CD4-positive, alpha-beta T cell treated with Interferon alpha-2 for 1 hour (primary cell): ENCODE measurements around the gene MYEOV.

ENCODE experiments used
- DNase-seq, 2 donors: peaks; one replicate each; pipeline ENCODE4 v3.0.0-alpha.2; 2020 to 2022

The MYEOV gene

DNA sequence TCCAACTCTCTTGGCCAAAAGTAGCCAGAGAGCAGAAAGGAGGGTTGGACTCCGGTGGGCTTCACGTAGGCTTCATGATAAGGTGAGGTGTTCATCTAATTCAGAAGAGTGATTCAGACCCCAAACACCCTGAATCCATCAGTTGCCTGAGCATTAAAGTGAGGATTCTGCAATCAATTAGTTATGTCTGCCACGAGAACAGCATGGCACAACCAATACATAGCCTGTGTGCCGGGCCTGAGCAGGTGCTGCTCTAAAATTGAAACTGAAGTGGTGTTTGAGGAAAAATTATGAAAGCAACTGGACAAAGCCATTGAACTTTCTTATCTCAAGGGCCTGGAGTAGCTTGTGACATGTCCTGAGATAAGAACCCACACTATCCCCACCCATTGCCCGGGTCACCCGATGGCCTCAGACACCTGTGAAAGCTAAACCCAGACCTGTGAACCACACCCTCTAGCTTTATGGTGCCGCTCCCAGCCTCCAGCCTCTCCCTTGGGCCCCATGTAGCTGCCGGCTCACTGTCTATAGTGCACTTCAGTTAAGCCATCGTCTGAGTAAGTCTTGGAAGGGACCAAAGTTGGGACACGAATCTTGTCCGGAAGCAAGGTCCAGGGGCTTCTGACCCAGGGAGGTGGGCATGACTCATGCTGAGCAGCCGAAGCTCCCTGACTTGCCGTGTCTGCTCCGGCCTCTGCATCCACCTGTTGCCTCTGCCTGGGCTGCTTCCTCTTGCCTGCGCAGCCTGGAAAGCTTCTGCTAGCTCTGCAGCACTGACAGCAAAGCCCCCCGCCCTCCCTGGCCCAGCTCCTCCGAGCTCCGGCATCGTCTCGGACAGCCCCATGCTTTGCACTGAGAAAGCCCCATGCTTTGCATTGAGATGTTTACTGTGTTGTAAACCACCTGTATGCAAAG is 5.7 kb upstream of the MYEOV start:
- DNase-seq: no peak

DNA sequence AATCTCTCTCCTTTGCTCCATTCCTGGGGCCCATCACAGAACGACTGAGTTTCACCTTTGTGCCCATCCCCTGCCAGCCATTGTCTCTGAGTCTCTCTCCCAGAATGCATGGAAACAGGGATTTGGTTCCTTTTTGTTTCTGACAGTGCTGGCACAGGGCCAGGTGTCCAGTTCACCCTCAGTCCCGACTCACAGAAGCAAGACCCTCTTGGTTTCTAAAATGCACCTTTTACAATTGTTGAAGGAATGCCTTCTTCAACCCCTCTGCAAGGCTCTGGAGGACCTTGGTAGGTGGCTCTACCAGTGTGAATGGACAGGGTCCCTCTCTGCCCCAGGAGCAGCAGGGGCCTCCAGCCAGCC is 5.1 kb upstream of the MYEOV start:
- no peak for DNase-seq

- no peak for DNase-seq
Observed at GRCh38 chr11:69290806-69291205, 3.1 kb upstream of the MYEOV start.

DNA sequence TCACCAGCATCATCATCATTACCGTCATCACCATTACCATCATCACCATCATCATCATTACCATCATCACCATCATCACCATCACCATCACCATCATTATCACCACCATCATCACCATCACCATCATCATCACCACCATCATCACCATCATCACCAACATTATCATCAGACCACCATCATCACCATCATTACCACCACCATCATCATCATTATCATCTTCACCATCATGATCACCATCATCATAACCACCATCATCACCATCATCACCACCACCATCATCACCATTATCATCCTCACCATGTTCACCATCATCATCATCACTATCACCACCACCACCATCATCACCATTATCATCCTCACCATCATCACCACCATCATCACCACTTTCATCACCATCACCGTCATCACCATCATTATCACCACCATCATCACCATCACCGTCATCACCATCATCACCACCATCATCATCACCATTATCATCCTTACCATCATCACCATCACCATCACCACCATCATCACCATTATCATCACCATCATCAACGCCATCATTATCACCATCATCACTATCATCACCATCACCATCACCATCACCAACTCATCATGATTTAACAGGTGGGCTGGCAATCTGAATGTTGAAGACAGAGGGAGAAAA is 2.4 kb upstream of the MYEOV start:
- DNase-seq: no peak

GRCh38 chr11:69292221-69292648 is 1.7 kb upstream of the MYEOV start:
- DNase-seq: peak; percentile 34 to 53

- no peak for DNase-seq
Observed at GRCh38 chr11:69293087-69293486, 868 bp upstream of the MYEOV start.

GRCh38 chr11:69294571-69295078 is 670 bp downstream of the MYEOV start:
- no peak for DNase-seq

- DNase-seq: no peak
Observed at GRCh38 chr11:69295079-69295994, 1.4 kb downstream of the MYEOV start.

DNA sequence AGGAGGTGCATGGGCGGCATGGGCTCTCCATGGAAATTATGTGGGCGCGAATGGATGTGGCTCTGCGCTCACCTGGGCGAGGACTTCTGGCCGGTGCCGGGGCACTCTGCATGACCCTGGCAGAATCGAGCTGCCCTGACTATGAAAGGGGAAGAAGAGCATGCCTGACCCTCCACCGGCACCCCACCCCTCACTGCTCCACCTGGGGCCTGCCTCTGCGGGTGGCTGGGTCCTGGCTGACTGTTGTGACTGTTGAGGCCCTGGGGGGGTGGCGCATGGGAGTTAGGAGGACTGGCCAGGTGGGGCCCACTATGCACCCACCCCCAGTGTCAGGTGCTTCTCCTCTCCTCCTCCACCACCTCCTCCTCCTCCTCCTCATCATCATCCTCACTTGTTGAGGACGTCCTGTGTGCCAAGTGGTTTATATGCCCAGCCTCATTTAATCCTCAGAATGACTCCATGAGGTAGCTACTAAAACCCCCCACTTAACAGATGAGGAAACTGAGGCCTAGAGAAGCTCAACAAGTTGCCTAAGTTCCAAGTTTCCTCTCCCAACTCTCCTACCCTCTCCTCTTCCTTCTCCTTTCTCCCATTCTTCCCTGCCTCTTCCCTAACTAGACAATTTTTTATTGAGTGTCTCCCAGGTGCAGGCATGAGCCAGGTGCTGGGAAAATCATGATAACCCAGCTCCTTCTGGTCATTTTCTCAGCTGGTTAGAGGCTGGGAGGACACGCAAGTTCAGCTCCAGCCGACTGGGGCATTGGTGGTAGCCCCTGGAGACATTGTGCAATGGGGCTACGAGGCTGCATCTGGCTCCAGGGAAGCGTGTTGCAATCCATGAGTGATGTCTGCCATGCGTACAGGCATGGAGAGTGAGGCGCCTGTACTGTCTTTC is 2.3 kb downstream of the MYEOV start:
- peak in 1 of 2 donors; percentile 48 for DNase-seq

DNA sequence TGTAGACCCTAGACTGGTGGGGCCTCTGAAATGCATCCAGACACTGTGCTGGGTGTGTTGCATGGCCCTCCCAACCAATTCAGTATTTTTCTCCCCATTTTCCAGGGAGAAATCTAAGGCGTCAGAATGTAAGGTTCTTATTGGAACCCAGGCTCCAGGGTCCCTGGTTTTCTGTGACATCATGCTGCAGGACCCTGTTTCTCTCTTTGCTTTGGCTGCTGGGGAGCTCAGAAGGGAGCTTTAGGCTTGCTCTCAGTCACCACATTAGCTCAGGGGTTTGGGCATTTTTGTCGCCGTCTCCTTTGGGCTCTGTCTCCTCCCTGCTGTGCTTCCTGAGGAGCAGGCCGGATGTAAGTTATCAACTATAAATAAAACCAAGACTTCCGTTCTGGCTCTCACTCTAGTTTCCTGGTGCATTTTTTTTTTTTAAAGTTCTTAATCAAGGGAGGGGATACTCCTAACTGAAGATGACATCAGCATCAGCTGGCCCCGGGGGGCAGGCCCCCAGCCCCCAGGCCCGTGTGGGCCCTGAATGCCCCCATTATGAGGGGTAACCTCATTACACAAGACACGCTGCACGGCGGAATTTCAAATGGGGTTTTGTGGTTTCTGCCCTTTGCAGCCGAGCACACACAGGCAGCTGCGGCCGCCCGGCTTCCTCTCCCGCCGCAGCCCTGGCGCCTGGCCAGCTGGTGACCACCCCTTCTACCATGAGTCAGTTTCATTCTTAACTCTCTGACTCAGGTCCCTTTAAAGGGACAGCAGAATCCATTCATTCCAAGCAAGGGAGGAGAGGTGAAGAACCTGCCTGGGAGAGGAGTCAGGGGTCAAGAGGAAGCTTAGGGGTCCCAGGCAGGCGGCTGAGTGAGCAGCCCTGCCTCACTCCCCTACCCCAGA is 3.2 kb downstream of the MYEOV start:
- peak; percentile 83 to 85 for DNase-seq

DNA sequence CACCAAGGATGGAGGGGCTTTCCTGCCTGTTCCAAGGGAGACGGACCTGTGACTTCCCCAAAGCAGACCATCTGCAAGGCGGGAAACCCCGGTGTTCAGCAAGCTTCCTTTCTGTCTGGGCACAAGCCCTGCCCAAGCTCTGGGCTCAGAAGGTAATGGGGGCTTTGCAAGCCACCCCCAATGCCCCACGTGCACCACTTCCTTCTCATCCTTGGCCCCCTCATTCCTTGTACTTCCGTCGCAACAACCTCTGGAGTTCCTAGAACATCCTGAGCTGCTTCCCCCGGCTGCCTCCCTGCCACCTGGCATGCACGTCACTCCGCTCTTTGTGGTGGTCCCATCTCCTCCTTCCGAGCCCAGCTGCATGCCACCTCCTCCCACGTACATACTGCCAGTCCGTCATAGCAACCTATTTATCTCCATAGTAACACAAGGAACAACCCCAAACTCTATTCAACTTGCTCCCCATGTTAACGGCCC is 3.9 kb downstream of the MYEOV start:
- peak; percentile 50 to 77 for DNase-seq

GRCh38 chr11:69298267-69299022 is 4.5 kb downstream of the MYEOV start:
- peak; percentile 46 to 78 for DNase-seq

- DNase-seq: no peak
Observed at GRCh38 chr11:69299023-69299461, 5.1 kb downstream of the MYEOV start.

DNA sequence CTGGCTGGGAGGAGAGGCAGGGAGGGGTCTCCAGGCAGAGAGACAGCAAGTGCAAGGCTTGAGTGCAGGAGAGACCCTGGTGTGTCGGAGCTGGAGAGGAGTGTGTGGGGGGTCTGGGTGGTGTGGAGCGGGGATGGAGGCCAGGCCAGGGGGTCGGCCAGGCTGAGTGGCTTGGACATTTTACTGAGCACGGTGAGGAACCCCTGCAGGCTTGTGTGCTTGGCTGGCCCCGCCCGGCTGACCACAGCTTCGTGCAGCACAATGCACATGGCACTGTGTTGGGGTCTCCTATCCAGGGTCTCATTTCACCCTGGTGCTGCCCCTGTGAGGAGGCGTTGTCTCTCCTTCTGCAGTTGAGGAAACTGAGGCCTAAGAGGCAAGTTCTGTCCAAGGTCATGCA is 5.6 kb downstream of the MYEOV start:
- no peak for DNase-seq

GRCh38 chr11:69300120-69301060 is 6.4 kb downstream of the MYEOV start:
- DNase-seq: no peak

DNA sequence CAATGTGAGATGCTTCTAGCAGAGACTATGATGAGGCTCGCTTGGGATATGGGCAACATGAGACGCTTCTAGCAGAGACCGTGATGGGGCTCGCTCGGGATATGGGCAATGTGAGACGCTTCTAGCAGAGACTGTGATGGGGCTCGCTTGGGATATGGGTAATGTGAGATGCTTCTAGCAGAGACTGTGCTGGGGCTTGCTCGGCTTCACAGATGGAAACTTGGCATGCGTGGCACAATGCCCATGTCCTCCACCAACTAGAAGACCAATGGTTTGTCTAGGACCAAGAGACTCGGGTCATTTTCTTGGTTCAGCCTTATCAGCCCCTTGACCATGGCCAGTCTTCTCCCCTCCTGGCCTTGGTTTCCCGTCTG is 7.1 kb downstream of the MYEOV start:
- no peak for DNase-seq

GRCh38 chr11:69301455-69302401 is 7.8 kb downstream of the MYEOV start:
- no peak for DNase-seq
